Panc1 (cell line): ENCODE data around the gene FGFBP1.
A peak's percentile ranks its signal among the peaks of the same experiment; 100 is the strongest.

Source experiments
- SIN3A ChIP-seq: IDR thresholded peaks from 2 replicates; pipeline ENCODE4 v1.6.1; 2012; ENCODE audit warnings: low read depth, mild to moderate bottlenecking, low read length, moderate library complexity, borderline replicate concordance; ENCODE audit not compliant: insufficient read depth
- TCF7L2 ChIP-seq: IDR thresholded peaks from 2 replicates; pipeline ENCODE4 v1.6.1; 2011; ENCODE audit warnings: mild to moderate bottlenecking, low read depth, low read length, inconsistent platforms
- TF ChIP-seq, protein P1 (sequence below): fragments of 450-650 bp; IDR thresholded peaks from 2 replicates; pipeline ENCODE4 v1.5.1; 2017; ENCODE audit warnings: mild to moderate bottlenecking

DNA sequence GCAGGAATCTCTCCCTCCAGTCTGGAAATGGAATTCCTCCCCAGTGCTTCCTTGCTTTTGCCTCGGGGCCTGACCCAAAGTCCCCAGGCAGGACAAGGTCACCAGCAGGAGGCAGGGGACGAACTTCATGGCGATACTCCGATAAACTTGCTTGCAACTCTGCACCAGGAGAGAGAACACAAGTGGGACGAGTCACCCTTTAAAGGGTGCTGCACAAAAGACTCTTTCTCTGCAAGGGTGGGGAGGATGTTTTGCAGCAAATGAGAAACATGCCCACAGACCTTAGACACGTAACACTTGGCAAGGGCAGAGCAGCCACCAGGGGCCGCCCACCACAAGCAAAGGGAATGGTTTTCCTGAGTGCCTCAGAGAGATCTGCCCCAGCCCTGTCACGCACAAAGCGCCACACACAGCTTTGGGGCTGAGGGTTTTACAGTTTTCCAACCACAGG, 24.5 kb upstream of the FGFBP1 start, which contains the start of gene FGFBP2:
- TF ChIP-seq, protein P1, sequence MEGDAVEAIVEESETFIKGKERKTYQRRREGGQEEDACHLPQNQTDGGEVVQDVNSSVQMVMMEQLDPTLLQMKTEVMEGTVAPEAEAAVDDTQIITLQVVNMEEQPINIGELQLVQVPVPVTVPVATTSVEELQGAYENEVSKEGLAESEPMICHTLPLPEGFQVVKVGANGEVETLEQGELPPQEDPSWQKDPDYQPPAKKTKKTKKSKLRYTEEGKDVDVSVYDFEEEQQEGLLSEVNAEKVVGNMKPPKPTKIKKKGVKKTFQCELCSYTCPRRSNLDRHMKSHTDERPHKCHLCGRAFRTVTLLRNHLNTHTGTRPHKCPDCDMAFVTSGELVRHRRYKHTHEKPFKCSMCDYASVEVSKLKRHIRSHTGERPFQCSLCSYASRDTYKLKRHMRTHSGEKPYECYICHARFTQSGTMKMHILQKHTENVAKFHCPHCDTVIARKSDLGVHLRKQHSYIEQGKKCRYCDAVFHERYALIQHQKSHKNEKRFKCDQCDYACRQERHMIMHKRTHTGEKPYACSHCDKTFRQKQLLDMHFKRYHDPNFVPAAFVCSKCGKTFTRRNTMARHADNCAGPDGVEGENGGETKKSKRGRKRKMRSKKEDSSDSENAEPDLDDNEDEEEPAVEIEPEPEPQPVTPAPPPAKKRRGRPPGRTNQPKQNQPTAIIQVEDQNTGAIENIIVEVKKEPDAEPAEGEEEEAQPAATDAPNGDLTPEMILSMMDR: peak; percentile 61
- no peak for TF ChIP-seq TCF7L2
- TF ChIP-seq SIN3A: no peak
